HEK293T (cell line): ENCODE measurements around the gene SERTM1.

Experiments
- CTCF ChIA-PET: fragments of 350-600 bp; formaldehyde crosslinking; extraction: SDS; loops from one replicate; lab custom pipeline; 2021; ENCODE audit warnings: antibody characterized with exemption, inconsistent platforms; lab: Yijun Ruan, JAX
- POLR2A ChIA-PET: fragments of 350-600 bp; formaldehyde crosslinking; extraction: SDS; loops from one replicate; lab custom pipeline; 2020; ENCODE audit warnings: antibody characterized with exemption, inconsistent platforms; lab: Yijun Ruan, JAX
- DNase-seq: peaks from one replicate; pipeline ENCODE4 v3.0.0; 2012; ENCODE audit warnings: mixed read lengths; ENCODE audit errors: extremely low spot score
- ARNT ChIP-seq: fragments of 450-650 bp; IDR thresholded peaks from 2 replicates; pipeline ENCODE4 v1.6.1; 2017; ENCODE audit warnings: mild to moderate bottlenecking
- BHLHE40 ChIP-seq: fragments of 450-650 bp; IDR thresholded peaks from 2 replicates; pipeline ENCODE4 v1.6.1; 2016; ENCODE audit warnings: mild to moderate bottlenecking, moderate library complexity, borderline replicate concordance
- CTBP1 ChIP-seq: fragments of 450-650 bp; IDR thresholded peaks from 2 replicates; pipeline ENCODE4 v1.6.1; 2016; ENCODE audit warnings: borderline replicate concordance
- ELF4 ChIP-seq: fragments of 450-650 bp; IDR thresholded peaks from 2 replicates; pipeline ENCODE4 v1.6.1; 2017; ENCODE audit warnings: antibody characterized with exemption
- FOXA1 ChIP-seq: fragments of 450-650 bp; IDR thresholded peaks from 2 replicates; pipeline ENCODE4 v1.6.1; 2016; ENCODE audit warnings: mild to moderate bottlenecking
- FOXK2 ChIP-seq: fragments of 450-650 bp; IDR thresholded peaks from 2 replicates; pipeline ENCODE4 v1.6.1; 2016; ENCODE audit warnings: mild to moderate bottlenecking
- FOXM1 ChIP-seq: fragments of 450-650 bp; IDR thresholded peaks from 2 replicates; pipeline ENCODE4 v1.6.1; 2017; ENCODE audit warnings: mild to moderate bottlenecking, borderline replicate concordance
- HDGF ChIP-seq: fragments of 450-650 bp; IDR thresholded peaks from 2 replicates; pipeline ENCODE4 v1.6.1; 2017; ENCODE audit warnings: antibody characterized with exemption, borderline replicate concordance
- L3MBTL2 ChIP-seq: fragments of 450-650 bp; conservative IDR thresholded peaks from 2 replicates; pipeline ENCODE4 v1.6.1; 2016; ENCODE audit warnings: mild to moderate bottlenecking
- LEF1 ChIP-seq: fragments of 450-650 bp; IDR thresholded peaks from 2 replicates; pipeline ENCODE4 v1.6.1; 2017; ENCODE audit warnings: mild to moderate bottlenecking, borderline replicate concordance
- NFRKB ChIP-seq: fragments of 450-650 bp; IDR thresholded peaks from 2 replicates; pipeline ENCODE4 v1.6.1; 2016; ENCODE audit warnings: mild to moderate bottlenecking, moderate library complexity
- PKNOX1 ChIP-seq: fragments of 450-650 bp; IDR thresholded peaks from 2 replicates; pipeline ENCODE4 v1.6.1; 2016
- SP1 ChIP-seq: fragments of 450-650 bp; IDR thresholded peaks from 2 replicates; pipeline ENCODE4 v1.6.1; 2017
- SUZ12 ChIP-seq: fragments of 450-650 bp; IDR thresholded peaks from 2 replicates; pipeline ENCODE4 v1.6.1; 2016; ENCODE audit warnings: mild to moderate bottlenecking
- TARDBP ChIP-seq: fragments of 450-650 bp; IDR thresholded peaks from 2 replicates; pipeline ENCODE4 v1.6.1; 2016
- ZNF384 ChIP-seq: fragments of 450-650 bp; IDR thresholded peaks from 2 replicates; pipeline ENCODE4 v1.6.1; 2016

The SERTM1 gene

GRCh38 chr13:36673838-36674326, at the start of gene SERTM1:
Gene SERTM1, plus strand, starts transcription at chr13:36674020. Its CDS starts 21,059 bp downstream, at chr13:36695079.
- TF ChIP-seq SP1 (no peak), LEF1 (no peak), L3MBTL2 (no peak), FOXM1 (no peak), BHLHE40 (no peak), SUZ12 (no peak), TARDBP (no peak), FOXK2 (no peak), NFRKB (no peak)
- ChIA-PET CTCF (interaction anchor here (0.6 kb wide), 1 partner anchor 159 kb away, joined by 3 read pairs; no protein-coding TSS in a partner anchor), POLR2A (no interaction called here)
- peak; percentile 81 for DNase-seq

GRCh38 chr13:36628377-36629056, 45.3 kb upstream of the SERTM1 start:
- DNase-seq: no peak
- CTCF ChIA-PET: no interaction called here
- TF ChIP-seq SP1 (no peak), L3MBTL2 (no peak), TARDBP (no peak), ZNF384 (no peak)
- POLR2A ChIA-PET: no interaction called here

GRCh38 chr13:36629057-36629385, 44.8 kb upstream of the SERTM1 start:
- TF ChIP-seq SP1 (no peak), TARDBP (no peak), BHLHE40 (no peak), CTBP1 (no peak), FOXK2 (no peak), L3MBTL2 (no peak), SUZ12 (no peak)
- ChIA-PET CTCF (no interaction called here), POLR2A (no interaction called here)
- DNase-seq: no peak

- ChIA-PET POLR2A (no interaction called here), CTCF (no interaction called here)
- DNase-seq: no peak
- no peak for TF ChIP-seq PKNOX1
- no peak for TF ChIP-seq FOXK2
- no peak for TF ChIP-seq ELF4
- no peak for TF ChIP-seq ZNF384
These were observed 43.5 kb upstream of the SERTM1 start for GRCh38 chr13:36630181-36630803.

- CTCF ChIA-PET: no interaction called here
- POLR2A ChIA-PET: no interaction called here
- DNase-seq: no peak
- TF ChIP-seq TARDBP (no peak), L3MBTL2 (no peak), LEF1 (no peak), PKNOX1 (no peak), SP1 (no peak), HDGF (no peak), NFRKB (no peak), ELF4 (no peak), BHLHE40 (no peak), FOXA1 (no peak), SUZ12 (no peak), FOXK2 (no peak), CTBP1 (no peak), ARNT (no peak), FOXM1 (no peak), ZNF384 (no peak)
These were observed 34.2 kb upstream of the SERTM1 start for GRCh38 chr13:36639610-36640009.

GRCh38 chr13:36650611-36651010, 23.2 kb upstream of the SERTM1 start:
- no peak for DNase-seq
- CTCF ChIA-PET: no interaction called here
- POLR2A ChIA-PET: no interaction called here
- TF ChIP-seq ZNF384: no peak
- TF ChIP-seq BHLHE40: no peak
- no peak for TF ChIP-seq ARNT
- TF ChIP-seq L3MBTL2: no peak
- no peak for TF ChIP-seq SUZ12
- TF ChIP-seq LEF1: no peak
- no peak for TF ChIP-seq HDGF
- no peak for TF ChIP-seq FOXM1
- no peak for TF ChIP-seq SP1
- TF ChIP-seq TARDBP: no peak
- no peak for TF ChIP-seq NFRKB
- no peak for TF ChIP-seq CTBP1
- no peak for TF ChIP-seq ELF4
- TF ChIP-seq FOXA1: no peak
- TF ChIP-seq FOXK2: no peak
- TF ChIP-seq PKNOX1: no peak
